Cardiac muscle cell (in vitro differentiated cells and primary cell): ENCODE results near the gene MAST4. TPM values are rescaled to one million over a fixed set of nuclear protein-coding genes. Genes with fewer than 3 reads are reported as not detected.

Experiments used
- DNase-seq, 2 donors: peaks; one replicate each; pipeline versions ENCODE4 v3.0.0 to v3.0.0-alpha.2; 2010 to 2017; ENCODE audit warnings: low read depth in 1 of 2, low spot score in 1 of 2
- H3K27ac ChIP-seq: fragments of 200-600 bp; sonication (generic); 2 replicates; pipeline ENCODE4 v1.5.1; 2016
- H3K27me3 ChIP-seq: fragments of 200-600 bp; sonication (generic); 2 replicates; pipeline ENCODE4 v1.6.0; 2016; ENCODE audit warnings: control low read depth
- H3K36me3 ChIP-seq: fragments of 200-600 bp; sonication (generic); 2 replicates; pipeline ENCODE4 v1.5.1; 2016; ENCODE audit warnings: control low read depth
- H3K4me1 ChIP-seq: fragments of 200-600 bp; sonication (generic); 2 replicates; pipeline ENCODE4 v1.8.1; 2017; ENCODE audit warnings: low read depth, mild to moderate bottlenecking, mixed run types
- H3K4me3 ChIP-seq: fragments of 200-600 bp; sonication (generic); 2 replicates; pipeline ENCODE4 v1.5.1; 2016; ENCODE audit warnings: mild to moderate bottlenecking
- H3K9me3 ChIP-seq: fragments of 200-600 bp; sonication (generic); 2 replicates; pipeline ENCODE4 v1.5.1; 2017; ENCODE audit warnings: low read depth, mild to moderate bottlenecking, control low read depth
- polyA plus RNA-seq: library from polyadenylated mRNA; unstranded; fragments of >200 nt; fragmentation: Nextera tagmentation; extraction: Ambion mirVana; gene quantifications from 2 replicates; pipeline ENCODE4 v1.2.1, GENCODE V29; 2016
- total RNA-seq: library from RNA; depleted of rRNA; stranded (reverse); fragments of >200 nt; gene quantifications from 2 replicates; pipeline ENCODE4 v1.2.3, GENCODE V29; 2016
- TF ChIP-seq, protein P1 (sequence below): IDR thresholded peaks from 2 replicates; pipeline ENCODE4 v1.5.1; 2012; ENCODE audit warnings: low read depth, mild to moderate bottlenecking, low read length

Gene MAST4
- total and polyA plus RNA-seq, 2 experiments from 2014 or later: 33.1 to 58.0 TPM

DNA sequence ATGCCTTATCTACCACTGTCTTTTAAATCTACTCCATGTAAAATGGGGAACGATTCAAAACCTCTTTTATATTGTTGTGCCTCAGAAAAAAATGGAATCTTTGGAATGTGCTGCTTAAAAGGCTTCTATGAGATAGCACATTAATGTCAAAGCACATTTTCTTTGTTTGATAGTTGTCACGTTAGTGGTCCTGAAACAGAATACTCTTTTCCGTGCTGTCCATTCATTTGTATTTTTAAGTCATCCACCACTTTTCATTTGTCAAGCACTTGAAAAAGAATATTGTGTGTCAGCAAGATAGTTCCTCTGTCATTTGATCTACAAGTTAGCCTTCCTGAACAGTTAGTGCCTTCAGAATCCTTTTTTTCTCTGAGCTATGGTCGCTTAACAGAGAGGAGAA lies 246.9 kb downstream of the MAST4 start:
- no peaks in the 10 kb centered on the region for H3K9me3 ChIP-seq
- no peak overlapping the region for H3K27ac ChIP-seq
- no peak for DNase-seq
- TF ChIP-seq, protein P1, sequence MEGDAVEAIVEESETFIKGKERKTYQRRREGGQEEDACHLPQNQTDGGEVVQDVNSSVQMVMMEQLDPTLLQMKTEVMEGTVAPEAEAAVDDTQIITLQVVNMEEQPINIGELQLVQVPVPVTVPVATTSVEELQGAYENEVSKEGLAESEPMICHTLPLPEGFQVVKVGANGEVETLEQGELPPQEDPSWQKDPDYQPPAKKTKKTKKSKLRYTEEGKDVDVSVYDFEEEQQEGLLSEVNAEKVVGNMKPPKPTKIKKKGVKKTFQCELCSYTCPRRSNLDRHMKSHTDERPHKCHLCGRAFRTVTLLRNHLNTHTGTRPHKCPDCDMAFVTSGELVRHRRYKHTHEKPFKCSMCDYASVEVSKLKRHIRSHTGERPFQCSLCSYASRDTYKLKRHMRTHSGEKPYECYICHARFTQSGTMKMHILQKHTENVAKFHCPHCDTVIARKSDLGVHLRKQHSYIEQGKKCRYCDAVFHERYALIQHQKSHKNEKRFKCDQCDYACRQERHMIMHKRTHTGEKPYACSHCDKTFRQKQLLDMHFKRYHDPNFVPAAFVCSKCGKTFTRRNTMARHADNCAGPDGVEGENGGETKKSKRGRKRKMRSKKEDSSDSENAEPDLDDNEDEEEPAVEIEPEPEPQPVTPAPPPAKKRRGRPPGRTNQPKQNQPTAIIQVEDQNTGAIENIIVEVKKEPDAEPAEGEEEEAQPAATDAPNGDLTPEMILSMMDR: no peak
- H3K4me1 ChIP-seq: peaks cover 12% of the 10 kb centered on the region
- no peaks in the 10 kb centered on the region for H3K27me3 ChIP-seq
- H3K36me3 ChIP-seq: no peaks in the 10 kb centered on the region
- no peak overlapping the region for H3K4me3 ChIP-seq

DNA sequence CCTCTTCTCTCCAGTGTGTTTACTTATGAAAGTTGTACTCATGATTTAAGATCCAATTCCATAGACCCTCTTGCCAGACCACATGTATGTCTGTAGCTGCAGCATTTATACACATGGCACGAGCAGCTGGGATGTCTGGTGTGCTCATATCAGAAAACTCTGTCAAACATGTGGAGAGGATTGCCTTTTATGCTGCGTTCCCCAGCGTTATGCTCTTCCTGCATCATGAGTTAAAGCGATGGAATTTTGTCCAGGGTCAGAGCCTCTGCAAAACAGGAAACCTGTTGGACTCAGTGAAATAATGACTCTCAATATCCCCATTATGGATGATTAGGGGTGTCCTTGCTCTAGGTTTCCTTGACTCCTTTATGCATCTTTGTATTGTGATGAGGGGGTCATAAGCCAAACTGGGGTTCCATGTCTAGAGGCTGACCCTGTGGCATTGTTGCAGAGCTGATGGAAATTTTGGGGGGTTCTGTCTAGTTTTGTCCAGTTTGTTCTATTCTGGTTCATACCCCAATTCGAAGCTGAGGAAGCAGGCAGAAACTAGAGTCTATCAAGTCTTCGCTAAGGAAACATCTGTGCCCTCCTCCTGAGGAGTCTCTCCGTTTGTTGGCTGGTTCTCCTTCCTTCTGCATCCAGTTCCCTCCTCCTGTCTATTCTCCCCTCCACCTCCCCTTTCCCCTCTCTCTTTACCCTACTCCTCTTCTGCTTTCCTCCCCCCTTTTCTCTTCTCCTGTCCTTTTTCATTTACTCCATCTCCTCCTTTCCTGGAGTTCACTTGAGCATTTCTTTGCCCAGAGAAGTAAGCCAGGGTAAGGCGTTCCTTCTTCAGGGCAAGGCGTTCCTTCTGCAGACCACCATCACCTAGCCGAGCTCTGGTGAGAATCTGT lies 252.8 kb downstream of the MAST4 start:
- Histone ChIP-seq H3K4me3 (no peak overlapping the region), H3K9me3 (no peaks in the 10 kb centered on the region), H3K27ac (no peak overlapping the region), H3K36me3 (no peaks in the 10 kb centered on the region), H3K4me1 (no peaks in the 10 kb centered on the region), H3K27me3 (no peaks in the 10 kb centered on the region)
- TF ChIP-seq, protein P1: no peak
- peak in 1 of 2 donors; percentile 54 for DNase-seq

DNA sequence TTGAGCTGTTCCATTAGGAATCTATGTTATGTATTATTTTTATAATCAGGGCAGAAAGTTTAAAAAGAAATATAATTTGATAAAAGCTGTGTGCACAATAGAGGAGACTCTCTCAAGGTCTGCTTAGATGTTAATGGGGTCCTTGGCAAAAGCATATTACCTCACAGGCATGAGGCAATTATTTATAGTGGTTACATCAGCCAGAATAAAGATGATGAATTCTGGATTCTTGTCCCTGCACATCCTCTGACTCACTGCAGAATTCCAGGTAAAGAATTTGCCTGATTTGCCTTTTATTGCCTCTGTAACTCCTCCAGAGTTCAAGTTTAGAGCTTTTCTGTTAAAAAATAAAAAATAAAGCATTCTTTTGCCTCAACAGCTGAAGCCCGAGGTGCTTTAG lies 253.6 kb downstream of the MAST4 start:
- no peaks in the 10 kb centered on the region for H3K36me3 ChIP-seq
- H3K4me1 ChIP-seq: no peaks in the 10 kb centered on the region
- no peaks in the 10 kb centered on the region for H3K27me3 ChIP-seq
- no peak overlapping the region for H3K4me3 ChIP-seq
- TF ChIP-seq, protein P1: no peak
- H3K27ac ChIP-seq: no peak overlapping the region
- peak in 1 of 2 donors; percentile 47 for DNase-seq
- H3K9me3 ChIP-seq: no peaks in the 10 kb centered on the region

- H3K27ac ChIP-seq: no peak overlapping the region
- no peaks in the 10 kb centered on the region for H3K4me1 ChIP-seq
- TF ChIP-seq, protein P1: no peak
Measured at GRCh38 chr5:66850354-66851075, 254.3 kb downstream of the MAST4 start.

DNA sequence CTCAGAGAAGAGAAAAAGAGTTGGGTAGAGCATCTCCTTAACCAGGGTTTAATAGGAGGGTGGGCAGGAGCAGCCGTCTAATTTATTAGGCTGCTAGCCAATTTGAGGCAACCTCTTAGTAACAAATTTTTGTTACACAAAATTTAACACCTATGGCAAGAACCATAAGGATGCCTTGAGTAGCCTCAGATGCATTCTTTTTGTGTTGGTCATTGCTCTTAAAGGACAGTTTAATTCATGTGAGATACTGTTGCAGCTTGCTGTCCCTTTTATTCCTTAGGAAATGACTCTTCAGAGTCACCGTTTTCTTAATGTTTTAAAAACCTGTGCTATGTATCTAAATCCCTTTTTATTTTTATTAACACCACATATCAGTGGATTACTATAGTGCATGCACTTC lies 255.1 kb downstream of the MAST4 start:
- no peak overlapping the region for H3K27ac ChIP-seq
- TF ChIP-seq, protein P1: no peak
- DNase-seq: no peak

More at GRCh38 chr5:66850354-66851075, 254.3 kb downstream of the MAST4 start:
- no peaks in the 10 kb centered on the region for H3K9me3 ChIP-seq
- H3K4me3 ChIP-seq: no peak overlapping the region
- no peaks in the 10 kb centered on the region for H3K36me3 ChIP-seq
- H3K27me3 ChIP-seq: no peaks in the 10 kb centered on the region
- peak in 1 of 2 donors; percentile 73 for DNase-seq

More for the DNA sequence above, 255.1 kb downstream of the MAST4 start:
- H3K27me3 ChIP-seq: no peaks in the 10 kb centered on the region
- H3K36me3 ChIP-seq: no peaks in the 10 kb centered on the region
- H3K9me3 ChIP-seq: no peaks in the 10 kb centered on the region
- H3K4me1 ChIP-seq: peaks cover 1% of the 10 kb centered on the region
- no peak overlapping the region for H3K4me3 ChIP-seq
